GM12864 (cell line): ENCODE results near the gene NKAIN1.

Source experiments
- DNase-seq: peaks from one replicate; pipeline ENCODE4 v3.0.0-alpha.2; 2011; ENCODE audit warnings: low read depth
- H3K4me3 ChIP-seq: 2 replicates; pipeline ENCODE4 v1.5.1; 2011; ENCODE audit warnings: mild to moderate bottlenecking, low read depth, low read length, control low read depth
- CTCF ChIP-seq: IDR thresholded peaks from 2 replicates; pipeline ENCODE4 v1.5.1; 2011; ENCODE audit warnings: low read depth, mild to moderate bottlenecking, moderate library complexity, low read length, control low read depth, inconsistent platforms; ENCODE audit errors: missing control alignments

NKAIN1 gene

DNA sequence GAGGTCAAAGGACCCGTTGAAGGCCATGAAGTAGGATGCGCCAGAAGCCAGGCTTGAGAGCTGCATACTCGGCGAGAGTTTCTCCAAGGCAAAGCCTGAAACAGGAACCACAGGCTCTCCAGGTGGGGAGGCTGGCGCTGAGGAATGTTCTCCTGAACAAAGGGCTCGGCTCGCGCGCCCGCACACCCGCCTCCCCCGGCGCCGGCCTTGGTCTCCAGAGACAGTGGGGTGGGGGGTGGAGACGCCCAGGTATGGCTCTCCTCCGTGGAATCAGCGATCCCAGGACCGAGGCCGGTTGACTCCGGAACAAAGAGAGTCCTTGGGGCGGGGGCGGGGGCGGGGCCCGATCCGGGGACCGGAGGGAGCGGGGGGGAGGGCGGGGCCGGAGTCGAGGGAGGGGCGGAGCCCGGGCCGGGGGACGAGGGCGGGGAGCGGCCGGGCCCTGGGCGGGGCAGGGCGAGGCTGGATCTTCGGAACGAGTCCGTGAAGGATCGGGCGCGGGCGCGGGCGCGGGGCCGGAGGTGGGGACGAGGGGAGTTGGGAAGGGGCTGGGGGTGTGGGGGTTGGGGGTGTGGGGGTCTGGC, 85.0 kb downstream of the NKAIN1 start:
- peak overlapping the region; percentile 50 for H3K4me3 ChIP-seq
- no peak for TF ChIP-seq CTCF
- no peak for DNase-seq

GRCh38 chr1:31154000-31154631, 85.6 kb downstream of the NKAIN1 start:
- no peak for DNase-seq
- no peak for TF ChIP-seq CTCF
- peak overlapping the region; percentile 26 for H3K4me3 ChIP-seq

DNA sequence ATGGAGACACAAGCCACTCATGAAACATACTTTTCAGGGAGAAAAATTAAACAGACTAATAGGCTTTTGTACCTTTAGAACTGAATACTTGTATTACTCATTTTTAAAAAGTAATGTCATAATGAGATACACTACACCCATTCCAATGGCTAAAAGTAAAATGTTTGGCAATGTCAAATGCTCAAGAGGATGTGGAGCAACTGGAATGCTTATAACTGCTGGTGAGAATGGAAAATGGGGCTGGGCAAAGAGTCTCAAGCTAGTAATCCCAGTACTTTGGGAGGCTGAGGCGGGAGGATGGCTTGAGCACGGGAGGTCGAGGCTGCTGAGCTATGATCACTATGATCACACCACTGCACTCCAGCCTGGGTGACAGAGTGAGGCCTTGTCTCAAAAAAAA, 86.3 kb downstream of the NKAIN1 start:
- TF ChIP-seq CTCF = no peak
- no peak overlapping the region for H3K4me3 ChIP-seq
- no peak for DNase-seq

GRCh38 chr1:31152181-31152795, 87.4 kb downstream of the NKAIN1 start:
- TF ChIP-seq CTCF = no peak
- no peak overlapping the region for H3K4me3 ChIP-seq
- no peak for DNase-seq

GRCh38 chr1:31151402-31151801, 88.3 kb downstream of the NKAIN1 start:
- no peak for DNase-seq
- TF ChIP-seq CTCF = no peak
- H3K4me3 ChIP-seq = no peak overlapping the region

DNA sequence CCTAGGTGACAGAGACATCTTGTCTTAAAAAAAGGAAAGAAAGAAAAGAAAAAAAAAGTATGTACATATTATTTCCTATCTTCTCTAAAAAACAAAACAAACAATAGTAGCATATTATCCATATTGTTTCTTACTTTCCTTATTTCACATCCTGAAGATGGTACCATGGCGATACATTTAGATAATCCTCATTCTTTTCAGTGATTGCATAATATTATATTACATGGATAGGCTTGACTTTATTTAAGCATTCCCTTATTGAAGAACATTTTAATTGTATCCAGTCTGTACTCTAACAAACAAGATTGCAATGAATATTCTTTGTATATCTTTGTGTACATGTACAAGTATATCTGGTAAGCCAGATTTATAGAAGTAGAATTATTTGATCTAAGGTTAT, 91.3 kb downstream of the NKAIN1 start:
- no peak for DNase-seq
- no peak overlapping the region for H3K4me3 ChIP-seq
- no peak for TF ChIP-seq CTCF
